HCT116 (cell line): Measurements from ENCODE around the gene TIAM1. TPM values are rescaled to one million over a fixed set of nuclear protein-coding genes. Genes with fewer than 3 reads are reported as not detected.

Experiments
- ATAC-seq: fragments of 200-7000 bp; cut with Tn5 transposase; 2 replicates; pipeline ENCODE4 v1.9.1; 2020; ENCODE audit warnings: mild to moderate bottlenecking, moderate library complexity
- BruUV-seq: library from RNA; stranded (reverse); fragments of 400-500 nt; replicated peaks from 2 replicates; lab custom pipeline; 2021; lab: Mats Ljungman, UMichigan
- CTCF ChIA-PET: fragments of 300-600 bp; sonication (Branson Sonifier 250); formaldehyde crosslinking; loops from one replicate; lab custom pipeline; 2021; ENCODE audit warnings: antibody characterized with exemption; lab: Charles Lee
- POLR2A ChIA-PET: fragments of 300-600, 350-600 bp; sonication (Branson Sonifier 250); formaldehyde crosslinking; loops from one replicate; lab custom pipeline; 2021; ENCODE audit warnings: antibody characterized with exemption; lab: Charles Lee
- RAD21 ChIA-PET, 2 experiments: fragments of 300-600 bp; sonication (Branson Sonifier 250); formaldehyde crosslinking; loops; one replicate each; lab custom pipeline; 2023; ENCODE audit warnings: low total read pairs in 2 of 2; ENCODE audit not compliant: uncharacterized antibody in 2 of 2, unreplicated experiment in 2 of 2, low non-redundant PET in 1 of 2; lab: Charles Lee
- DNase-seq: peaks from one replicate; pipeline ENCODE4 v3.0.0-alpha.2; 2010; ENCODE audit warnings: low read depth, low spot score
- H2AFZ ChIP-seq: fragments of 200-600 bp; shearing (Covaris generic), sonication (generic); 2 replicates; pipeline ENCODE4 v1.6.1; 2017; ENCODE audit warnings: low read depth, mixed run types, mixed read lengths, antibody characterized with exemption, low read length; ENCODE audit not compliant: poor library complexity, severe bottlenecking
- H3K27ac ChIP-seq: 2 replicates; pipeline ENCODE4 v1.5.1; 2012; ENCODE audit warnings: low read depth, low read length
- H3K27me3 ChIP-seq: fragments of 200-600 bp; sonication (generic); 2 replicates; pipeline ENCODE4 v1.6.1; 2016; ENCODE audit warnings: mixed run types, low read length, mixed read lengths; ENCODE audit not compliant: insufficient read depth
- H3K36me3 ChIP-seq, 2 experiments: fragments of 200-500 bp in 1 of 2; fragments of 200-600 bp in 1 of 2; sonication (Bioruptor generic) in 1 of 2; sonication (generic) in 1 of 2; 2 replicates each; pipeline versions ENCODE4 v1.5.1 to v1.6.1; 2014 to 2016; ENCODE audit warnings: low read length in 2 of 2, inconsistent platforms in 1 of 2, mixed read lengths in 1 of 2, mixed run types in 1 of 2; ENCODE audit not compliant: insufficient read depth in 2 of 2, control insufficient read depth in 1 of 2
- H3K4me1 ChIP-seq, 2 experiments: fragments of 200-600 bp in 1 of 2; sonication (generic) in 1 of 2; 2 replicates each; pipeline versions ENCODE4 v1.5.1 to v1.6.1; 2012 to 2017; ENCODE audit warnings: low read length in 2 of 2, inconsistent platforms in 1 of 2, mild to moderate bottlenecking in 1 of 2, mixed read lengths in 1 of 2, mixed run types in 1 of 2, moderate library complexity in 1 of 2; ENCODE audit not compliant: insufficient read depth in 2 of 2, control insufficient read depth in 1 of 2
- H3K4me2 ChIP-seq: fragments of 200-600 bp; sonication (generic); 2 replicates; pipeline ENCODE4 v1.6.1; 2017; ENCODE audit warnings: mixed run types, low read length, mixed read lengths
- H3K4me3 ChIP-seq, 2 experiments: fragments of 200-600 bp in 1 of 2; sonication (generic) in 1 of 2; replicated peaks in 1 of 2; 2 replicates each; pipeline ENCODE4 v1.5.1; 2011 to 2016; ENCODE audit warnings: low read length in 2 of 2, control low read depth in 1 of 2, low read depth in 1 of 2, mild to moderate bottlenecking in 1 of 2, mixed read lengths in 1 of 2, mixed run types in 1 of 2
- H3K79me2 ChIP-seq: fragments of 200-600 bp; sonication (generic); 2 replicates; pipeline ENCODE4 v1.6.1; 2017; ENCODE audit warnings: mild to moderate bottlenecking, mixed run types, low read length, moderate library complexity, mixed read lengths; ENCODE audit not compliant: insufficient read depth
- H3K9ac ChIP-seq: fragments of 200-600 bp; sonication (generic); 2 replicates; pipeline ENCODE4 v1.6.1; 2016; ENCODE audit warnings: low read length, mixed read lengths
- H3K9me2 ChIP-seq: fragments of 200-600 bp; sonication (generic), shearing (Covaris generic); 2 replicates; pipeline ENCODE4 v1.6.1; 2017; ENCODE audit warnings: mixed run types, mild to moderate bottlenecking, moderate library complexity; ENCODE audit not compliant: insufficient read depth
- H3K9me3 ChIP-seq, 2 experiments: fragments of 200-500 bp in 1 of 2; fragments of 200-600 bp in 1 of 2; sonication (Bioruptor generic) in 1 of 2; sonication (generic) in 1 of 2; 2 replicates each; pipeline ENCODE4 v1.6.1; 2014 to 2017; ENCODE audit warnings: low read length in 2 of 2, mixed read lengths in 2 of 2, inconsistent platforms in 1 of 2, low read depth in 1 of 2, mild to moderate bottlenecking in 1 of 2, mixed run types in 1 of 2, moderate library complexity in 1 of 2; ENCODE audit not compliant: control insufficient read depth in 1 of 2, insufficient read depth in 1 of 2
- H4K20me1 ChIP-seq: fragments of 200-600 bp; sonication (generic), shearing (Covaris generic); 2 replicates; pipeline ENCODE4 v1.6.1; 2017; ENCODE audit warnings: mixed run types, mild to moderate bottlenecking, moderate library complexity; ENCODE audit not compliant: insufficient read depth
- CBX3 ChIP-seq: IDR thresholded peaks from 2 replicates; pipeline ENCODE4 v1.6.1; 2012; ENCODE audit warnings: low read depth
- EGR1 ChIP-seq: IDR thresholded peaks from 2 replicates; pipeline ENCODE4 v1.6.1; 2012; ENCODE audit warnings: low read depth
- ELF1 ChIP-seq: IDR thresholded peaks from 2 replicates; pipeline ENCODE4 v1.6.1; 2012; ENCODE audit warnings: low read depth, borderline replicate concordance
- EZH2 ChIP-seq: fragments of 200-600 bp; sonication (generic); IDR thresholded peaks from 2 replicates; pipeline ENCODE4 v1.6.1; 2017; ENCODE audit warnings: antibody characterized with exemption, mixed run types
- EZH2phosphoT487 ChIP-seq: fragments of 200-600 bp; IDR thresholded peaks from 2 replicates; pipeline ENCODE4 v1.6.1; 2018; ENCODE audit warnings: antibody characterized with exemption, borderline replicate concordance
- JUND ChIP-seq: IDR thresholded peaks from 2 replicates; pipeline ENCODE4 v1.6.1; 2012
- POLR2A ChIP-seq: IDR thresholded peaks from 2 replicates; pipeline ENCODE4 v1.7.0; 2011; ENCODE audit warnings: borderline replicate concordance; ENCODE audit not compliant: insufficient read depth, insufficient read length; ENCODE audit errors: extremely low read depth
- POLR2AphosphoS5 ChIP-seq: IDR thresholded peaks from 2 replicates; pipeline ENCODE4 v1.6.1; 2011; ENCODE audit warnings: mild to moderate bottlenecking, low read depth, low read length, moderate library complexity
- RAD21 ChIP-seq: IDR thresholded peaks from 2 replicates; pipeline ENCODE4 v1.6.1; 2012; ENCODE audit warnings: low read depth, mild to moderate bottlenecking
- SIN3A ChIP-seq: IDR thresholded peaks from 2 replicates; pipeline ENCODE4 v1.6.1; 2012; ENCODE audit warnings: low read depth
- SP1 ChIP-seq: IDR thresholded peaks from 2 replicates; pipeline ENCODE4 v1.6.1; 2012; ENCODE audit warnings: low read depth
- SRF ChIP-seq: IDR thresholded peaks from 2 replicates; pipeline ENCODE4 v1.6.1; 2012; ENCODE audit warnings: low read depth
- YY1 ChIP-seq: IDR thresholded peaks from 2 replicates; pipeline ENCODE4 v1.6.1; 2011; ENCODE audit warnings: low read length, low read depth, moderate library complexity, mild to moderate bottlenecking; ENCODE audit not compliant: insufficient replicate concordance; ENCODE audit errors: extremely low read depth
- ZFX ChIP-seq: fragments of 450-650 bp; IDR thresholded peaks from 2 replicates; pipeline ENCODE4 v1.6.1; 2017
- ZNF274 ChIP-seq: fragments of 200-500 bp; sonication (Bioruptor generic); IDR thresholded peaks from 2 replicates; pipeline ENCODE4 v1.6.1; 2014; ENCODE audit warnings: mild to moderate bottlenecking, low read depth, low read length, inconsistent platforms
- intact Hi-C: fragments of 100-400 bp; cut with micrococcal nuclease; formaldehyde crosslinking; loops from 2 replicates; pipeline ENCODE4 v1.10.0; 2022
- total RNA-seq: library from RNA; stranded (reverse); gene quantifications from one replicate; pipeline ENCODE4 v1.2.1, GENCODE V29; 2021; ENCODE audit not compliant: unreplicated experiment
- TF ChIP-seq, protein P1 (sequence below): IDR thresholded peaks from 2 replicates; pipeline ENCODE4 v1.6.1; 2012
- TF ChIP-seq, protein P2 (sequence below), 3 experiments: fragments of 200-600 bp in 1 of 3; sonication (generic) in 1 of 3; IDR thresholded peaks in 2 of 3; conservative IDR thresholded peaks in 1 of 3; 2 replicates each; pipeline ENCODE4 v1.5.1; 2012 to 2017; ENCODE audit warnings: low read depth in 2 of 3, low read length in 2 of 3, antibody characterized with exemption in 1 of 3, borderline replicate concordance in 1 of 3, control low read depth in 1 of 3, mild to moderate bottlenecking in 1 of 3, mixed read lengths in 1 of 3, mixed run types in 1 of 3, moderate library complexity in 1 of 3; ENCODE audit not compliant: insufficient read depth in 1 of 3
- TF ChIP-seq, protein P3 (sequence below): IDR thresholded peaks from 2 replicates; pipeline ENCODE4 v1.6.1; 2011; ENCODE audit warnings: mild to moderate bottlenecking, low read length, moderate library complexity; ENCODE audit not compliant: insufficient replicate concordance; ENCODE audit errors: extremely low read depth
- TF ChIP-seq, protein P4 (sequence below): IDR thresholded peaks from 2 replicates; pipeline ENCODE4 v1.6.1; 2012; ENCODE audit warnings: low read depth

TIAM1 gene
- total RNA-seq, 1 experiment from 2014 or later: 47.8 TPM

DNA sequence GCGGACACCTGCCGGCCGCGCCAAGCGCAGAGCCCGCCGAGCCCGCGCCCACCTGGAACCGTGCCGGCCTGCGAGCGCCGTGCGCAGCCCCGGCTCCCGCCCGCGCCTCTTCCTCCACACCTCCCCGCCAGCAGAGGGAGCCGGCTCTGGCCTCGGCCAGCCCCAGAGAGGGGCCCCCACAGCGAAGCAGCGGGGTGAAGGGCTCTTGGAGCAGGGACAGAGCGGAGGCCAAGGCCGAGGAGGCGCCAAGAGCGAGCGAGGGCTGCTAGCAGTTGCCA is 255.6 kb downstream of the TIAM1 start:
- Histone ChIP-seq H4K20me1 (no peaks in the 10 kb centered on the region), H3K4me2 (no peak overlapping the region), H2AFZ (no peak overlapping the region), H3K27ac (no peak overlapping the region), H3K4me3 (no peak overlapping the region), H3K4me1 (no peaks in the 10 kb centered on the region), H3K36me3 (no peaks in the 10 kb centered on the region), H3K79me2 (no peaks in the 10 kb centered on the region), H3K9me2 (no peaks in the 10 kb centered on the region), H3K9me3 (no peaks in the 10 kb centered on the region), H3K27me3 (no peaks in the 10 kb centered on the region), H3K9ac (no peak overlapping the region)
- ChIA-PET CTCF (no interaction called here), RAD21 (no interaction called here), POLR2A (no interaction called here)
- ATAC-seq (no peak), DNase-seq (no peak)
- intact Hi-C loops: loop anchor here (5.0 to 10.0 kb wide), 3 partner anchors 1714 to 2001 kb away; no protein-coding TSS in a partner anchor
- TF ChIP-seq SP1 (no peak), EZH2phosphoT487 (no peak), ELF1 (no peak), ZFX (no peak), SRF (no peak), YY1 (no peak), POLR2AphosphoS5 (no peak), ZNF274 (no peak), EGR1 (no peak), EZH2 (no peak), JUND (no peak), RAD21 (no peak), POLR2A (no peak), CBX3 (no peak), SIN3A (no peak)
- TF ChIP-seq, protein P1, sequence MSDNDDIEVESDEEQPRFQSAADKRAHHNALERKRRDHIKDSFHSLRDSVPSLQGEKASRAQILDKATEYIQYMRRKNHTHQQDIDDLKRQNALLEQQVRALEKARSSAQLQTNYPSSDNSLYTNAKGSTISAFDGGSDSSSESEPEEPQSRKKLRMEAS: no peak
- TF ChIP-seq, protein P2, sequence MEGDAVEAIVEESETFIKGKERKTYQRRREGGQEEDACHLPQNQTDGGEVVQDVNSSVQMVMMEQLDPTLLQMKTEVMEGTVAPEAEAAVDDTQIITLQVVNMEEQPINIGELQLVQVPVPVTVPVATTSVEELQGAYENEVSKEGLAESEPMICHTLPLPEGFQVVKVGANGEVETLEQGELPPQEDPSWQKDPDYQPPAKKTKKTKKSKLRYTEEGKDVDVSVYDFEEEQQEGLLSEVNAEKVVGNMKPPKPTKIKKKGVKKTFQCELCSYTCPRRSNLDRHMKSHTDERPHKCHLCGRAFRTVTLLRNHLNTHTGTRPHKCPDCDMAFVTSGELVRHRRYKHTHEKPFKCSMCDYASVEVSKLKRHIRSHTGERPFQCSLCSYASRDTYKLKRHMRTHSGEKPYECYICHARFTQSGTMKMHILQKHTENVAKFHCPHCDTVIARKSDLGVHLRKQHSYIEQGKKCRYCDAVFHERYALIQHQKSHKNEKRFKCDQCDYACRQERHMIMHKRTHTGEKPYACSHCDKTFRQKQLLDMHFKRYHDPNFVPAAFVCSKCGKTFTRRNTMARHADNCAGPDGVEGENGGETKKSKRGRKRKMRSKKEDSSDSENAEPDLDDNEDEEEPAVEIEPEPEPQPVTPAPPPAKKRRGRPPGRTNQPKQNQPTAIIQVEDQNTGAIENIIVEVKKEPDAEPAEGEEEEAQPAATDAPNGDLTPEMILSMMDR (IDR thresholded peaks at IDR 0.05 in 2 of 3, conservative IDR thresholded peaks at IDR 0.05 in 1 of 3; ENCODE audit: borderline replicate concordance in 1 of 3, insufficient read depth in 1 of 3, low read depth in 2 of 3, low read length in 2 of 3): no peak
- TF ChIP-seq, protein P3, sequence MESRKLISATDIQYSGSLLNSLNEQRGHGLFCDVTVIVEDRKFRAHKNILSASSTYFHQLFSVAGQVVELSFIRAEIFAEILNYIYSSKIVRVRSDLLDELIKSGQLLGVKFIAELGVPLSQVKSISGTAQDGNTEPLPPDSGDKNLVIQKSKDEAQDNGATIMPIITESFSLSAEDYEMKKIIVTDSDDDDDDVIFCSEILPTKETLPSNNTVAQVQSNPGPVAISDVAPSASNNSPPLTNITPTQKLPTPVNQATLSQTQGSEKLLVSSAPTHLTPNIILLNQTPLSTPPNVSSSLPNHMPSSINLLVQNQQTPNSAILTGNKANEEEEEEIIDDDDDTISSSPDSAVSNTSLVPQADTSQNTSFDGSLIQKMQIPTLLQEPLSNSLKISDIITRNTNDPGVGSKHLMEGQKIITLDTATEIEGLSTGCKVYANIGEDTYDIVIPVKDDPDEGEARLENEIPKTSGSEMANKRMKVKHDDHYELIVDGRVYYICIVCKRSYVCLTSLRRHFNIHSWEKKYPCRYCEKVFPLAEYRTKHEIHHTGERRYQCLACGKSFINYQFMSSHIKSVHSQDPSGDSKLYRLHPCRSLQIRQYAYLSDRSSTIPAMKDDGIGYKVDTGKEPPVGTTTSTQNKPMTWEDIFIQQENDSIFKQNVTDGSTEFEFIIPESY: no peak
- TF ChIP-seq, protein P4, sequence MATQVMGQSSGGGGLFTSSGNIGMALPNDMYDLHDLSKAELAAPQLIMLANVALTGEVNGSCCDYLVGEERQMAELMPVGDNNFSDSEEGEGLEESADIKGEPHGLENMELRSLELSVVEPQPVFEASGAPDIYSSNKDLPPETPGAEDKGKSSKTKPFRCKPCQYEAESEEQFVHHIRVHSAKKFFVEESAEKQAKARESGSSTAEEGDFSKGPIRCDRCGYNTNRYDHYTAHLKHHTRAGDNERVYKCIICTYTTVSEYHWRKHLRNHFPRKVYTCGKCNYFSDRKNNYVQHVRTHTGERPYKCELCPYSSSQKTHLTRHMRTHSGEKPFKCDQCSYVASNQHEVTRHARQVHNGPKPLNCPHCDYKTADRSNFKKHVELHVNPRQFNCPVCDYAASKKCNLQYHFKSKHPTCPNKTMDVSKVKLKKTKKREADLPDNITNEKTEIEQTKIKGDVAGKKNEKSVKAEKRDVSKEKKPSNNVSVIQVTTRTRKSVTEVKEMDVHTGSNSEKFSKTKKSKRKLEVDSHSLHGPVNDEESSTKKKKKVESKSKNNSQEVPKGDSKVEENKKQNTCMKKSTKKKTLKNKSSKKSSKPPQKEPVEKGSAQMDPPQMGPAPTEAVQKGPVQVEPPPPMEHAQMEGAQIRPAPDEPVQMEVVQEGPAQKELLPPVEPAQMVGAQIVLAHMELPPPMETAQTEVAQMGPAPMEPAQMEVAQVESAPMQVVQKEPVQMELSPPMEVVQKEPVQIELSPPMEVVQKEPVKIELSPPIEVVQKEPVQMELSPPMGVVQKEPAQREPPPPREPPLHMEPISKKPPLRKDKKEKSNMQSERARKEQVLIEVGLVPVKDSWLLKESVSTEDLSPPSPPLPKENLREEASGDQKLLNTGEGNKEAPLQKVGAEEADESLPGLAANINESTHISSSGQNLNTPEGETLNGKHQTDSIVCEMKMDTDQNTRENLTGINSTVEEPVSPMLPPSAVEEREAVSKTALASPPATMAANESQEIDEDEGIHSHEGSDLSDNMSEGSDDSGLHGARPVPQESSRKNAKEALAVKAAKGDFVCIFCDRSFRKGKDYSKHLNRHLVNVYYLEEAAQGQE: no peak
- BruUV-seq: no TSS peak
